ENCODE results near the gene DRAP1. TPM values are rescaled to one million over a fixed set of nuclear protein-coding genes. Genes with fewer than 3 reads are reported as not detected.

The DRAP1 gene
- total and polyA plus RNA-seq, 4 donors: 40.8 to 140 (median 96.1) TPM

GRCh38 chr11:65892661-65893317, 26.4 kb upstream of the DRAP1 start:
- DNase-seq: no peak
- no peak for TF ChIP-seq CTCF (IDR thresholded peaks at IDR 0.05; ENCODE audit: control extremely low read depth, extremely low read depth)
- Histone ChIP-seq H3K9ac (ENCODE audit: insufficient read depth in 1 of 2, low read length in 2 of 2) (no peak overlapping the region), H3K36me3 (ENCODE audit: control insufficient read depth in 4 of 4, insufficient read depth in 4 of 4, low read length in 4 of 4) (no peaks in the 10 kb centered on the region), H3K4me3 (no peak overlapping the region), H3K27ac (ENCODE audit: low read depth in 1 of 2, low read length in 1 of 2) (peak overlapping the region; percentile 24 to 93), H3K4me1 (ENCODE audit: control insufficient read depth in 5 of 5, insufficient read depth in 5 of 5, low read length in 5 of 5) (peaks cover 5 to 49% (median 7%) of the 10 kb centered on the region in 5 donors), H3K27me3 (ENCODE audit: control insufficient read depth in 3 of 3, insufficient read depth in 3 of 3, low read length in 2 of 3) (peaks cover 0 to 15% (median 10%) of the 10 kb centered on the region in 3 donors), H3K9me3 (ENCODE audit: control insufficient read depth in 4 of 4, insufficient read depth in 3 of 4, low read length in 3 of 4) (no peaks in the 10 kb centered on the region)
- 69 to 79% methylated on average over 10 of the region's 10 CpGs for WGBS, 2 donors
- ATAC-seq (ENCODE audit: insufficient read depth, low FRiP score): no peak

GRCh38 chr11:65894034-65894591, 25.1 kb upstream of the DRAP1 start:
- Histone ChIP-seq H3K27ac (ENCODE audit: low read depth in 1 of 2, low read length in 1 of 2) (peak overlapping the region; percentile 62 to 94), H3K27me3 (ENCODE audit: control insufficient read depth in 3 of 3, insufficient read depth in 3 of 3, low read length in 2 of 3) (peaks cover 0 to 27% (median 18%) of the 10 kb centered on the region in 3 donors), H3K4me3 (no peak overlapping the region), H3K36me3 (ENCODE audit: control insufficient read depth in 4 of 4, insufficient read depth in 4 of 4, low read length in 4 of 4) (no peaks in the 10 kb centered on the region), H3K9ac (ENCODE audit: insufficient read depth in 1 of 2, low read length in 2 of 2) (no peak overlapping the region), H3K9me3 (ENCODE audit: control insufficient read depth in 4 of 4, insufficient read depth in 3 of 4, low read length in 3 of 4) (no peaks in the 10 kb centered on the region), H3K4me1 (ENCODE audit: control insufficient read depth in 5 of 5, insufficient read depth in 5 of 5, low read length in 5 of 5) (peaks cover 4 to 40% (median 7%) of the 10 kb centered on the region in 5 donors)
- TF ChIP-seq CTCF (IDR thresholded peaks at IDR 0.05; ENCODE audit: control extremely low read depth, extremely low read depth): no peak
- DNase-seq (no peak), ATAC-seq (ENCODE audit: insufficient read depth, low FRiP score) (no peak)
- 21 to 41% methylated on average over 16 of the region's 16 CpGs for WGBS, 2 donors

GRCh38 chr11:65895482-65895981, 23.7 kb upstream of the DRAP1 start:
- Histone ChIP-seq H3K9ac (ENCODE audit: insufficient read depth in 1 of 2, low read length in 2 of 2) (no peak overlapping the region), H3K27ac (ENCODE audit: low read depth in 1 of 2, low read length in 1 of 2) (no peak overlapping the region), H3K9me3 (ENCODE audit: control insufficient read depth in 4 of 4, insufficient read depth in 3 of 4, low read length in 3 of 4) (no peaks in the 10 kb centered on the region), H3K4me3 (no peak overlapping the region), H3K4me1 (ENCODE audit: control insufficient read depth in 5 of 5, insufficient read depth in 5 of 5, low read length in 5 of 5) (peaks cover 0 to 29% (median 5%) of the 10 kb centered on the region in 5 donors), H3K36me3 (ENCODE audit: control insufficient read depth in 4 of 4, insufficient read depth in 4 of 4, low read length in 4 of 4) (no peaks in the 10 kb centered on the region), H3K27me3 (ENCODE audit: control insufficient read depth in 3 of 3, insufficient read depth in 3 of 3, low read length in 2 of 3) (peaks cover 0 to 34% (median 23%) of the 10 kb centered on the region in 3 donors)
- no peak for DNase-seq
- ATAC-seq (ENCODE audit: insufficient read depth, low FRiP score): no peak
- TF ChIP-seq CTCF (IDR thresholded peaks at IDR 0.05; ENCODE audit: control extremely low read depth, extremely low read depth): no peak
- WGBS, 2 donors: 93 to 94% methylated on average over 5 of the region's 5 CpGs
